Nucleus accumbens (tissue), 56 donors: ENCODE data around the gene KRTAP6-3.
A peak's percentile ranks its signal among the peaks of the same experiment; 100 is the strongest.

Experiments
- DNase-seq, 56 donors: peaks; one replicate each; lab custom pipeline; 2025; lab: John Stamatoyannopoulos, UW

KRTAP6-3 gene

GRCh38 chr21:30592140-30592539 is at the start of gene KRTAP6-3:
KRTAP6-3 (plus strand) TSS chr21:30592440; CDS start chr21:30592446, 6 bp downstream.
- no peak for DNase-seq

- no peak for DNase-seq
Measured at GRCh38 chr21:30552782-30553181, 39.5 kb upstream of the KRTAP6-3 start.

GRCh38 chr21:30555095-30555494 is 37.1 kb upstream of the KRTAP6-3 start:
- no peak for DNase-seq

GRCh38 chr21:30561264-30561895 is 30.9 kb upstream of the KRTAP6-3 start, which contains the start of gene KRTAP19-7:
KRTAP19-7 (minus strand) TSS chr21:30561314; CDS start chr21:30561289, 25 bp downstream.
- DNase-seq = no peak

GRCh38 chr21:30561957-30562356 is 30.3 kb upstream of the KRTAP6-3 start:
- no peak for DNase-seq

- DNase-seq = no peak
Measured at GRCh38 chr21:30563072-30563471, 29.2 kb upstream of the KRTAP6-3 start.

GRCh38 chr21:30563630-30564029 is 28.6 kb upstream of the KRTAP6-3 start:
- no peak for DNase-seq

- no peak for DNase-seq
Measured at GRCh38 chr21:30567617-30568016, 24.6 kb upstream of the KRTAP6-3 start.

GRCh38 chr21:30577766-30578165 is 14.5 kb upstream of the KRTAP6-3 start:
- peak in 3 of 56 donors; percentile 6 to 29 (median 9) for DNase-seq

GRCh38 chr21:30579346-30579745 is 12.9 kb upstream of the KRTAP6-3 start:
- DNase-seq = no peak

- no peak for DNase-seq
Measured at GRCh38 chr21:30580132-30580531, 12.1 kb upstream of the KRTAP6-3 start.

- no peak for DNase-seq
Measured at GRCh38 chr21:30582870-30583269, 9.4 kb upstream of the KRTAP6-3 start.

- DNase-seq = no peak
Measured at GRCh38 chr21:30590297-30590696, 1.9 kb upstream of the KRTAP6-3 start, which contains the start of gene KRTAP22-2. KRTAP22-2 (minus strand) TSS chr21:30590397.

- DNase-seq = no peak
Measured at GRCh38 chr21:30598802-30599201, 6.6 kb downstream of the KRTAP6-3 start, which contains the start of gene KRTAP6-2. KRTAP6-2 (minus strand) TSS chr21:30598902; CDS start chr21:30598874, 28 bp downstream.

- DNase-seq = no peak
Measured at GRCh38 chr21:30600787-30601186, 8.5 kb downstream of the KRTAP6-3 start, which contains the start of gene KRTAP22-1. KRTAP22-1 (plus strand) TSS chr21:30601087.

- DNase-seq = no peak
Measured at GRCh38 chr21:30605968-30606367, 13.7 kb downstream of the KRTAP6-3 start.

GRCh38 chr21:30612132-30612531 is 19.9 kb downstream of the KRTAP6-3 start:
- DNase-seq = no peak

- no peak for DNase-seq
Measured at GRCh38 chr21:30613836-30614235, 21.6 kb downstream of the KRTAP6-3 start, which contains the start of gene KRTAP6-1. KRTAP6-1 (minus strand) TSS chr21:30613930; CDS start chr21:30613904, 26 bp downstream.

- DNase-seq = no peak
Measured at GRCh38 chr21:30615199-30615598, 23.0 kb downstream of the KRTAP6-3 start.

GRCh38 chr21:30616125-30616524 is 23.9 kb downstream of the KRTAP6-3 start, which contains the start of gene KRTAP20-1:
KRTAP20-1 (plus strand) TSS chr21:30616425; CDS start chr21:30616455, 30 bp downstream.
- DNase-seq = no peak

GRCh38 chr21:30620080-30620479 is 27.8 kb downstream of the KRTAP6-3 start:
- no peak for DNase-seq

- DNase-seq = no peak
Measured at GRCh38 chr21:30620522-30620921, 28.3 kb downstream of the KRTAP6-3 start, which contains the start of gene KRTAP20-4. KRTAP20-4 (plus strand) TSS chr21:30620627.
